GM12891 (cell line): ENCODE measurements around the gene MEF2C.

ENCODE experiments used
- PAX5 ChIP-seq: IDR thresholded peaks from 2 replicates; pipeline ENCODE4 v1.6.1; 2011; ENCODE audit warnings: low read length, moderate library complexity, mild to moderate bottlenecking; ENCODE audit not compliant: insufficient read depth, severe bottlenecking
- POLR2A ChIP-seq: IDR thresholded peaks from 2 replicates; pipeline ENCODE4 v1.6.1; 2011; ENCODE audit warnings: low read depth, low read length, control low read depth
- POLR2AphosphoS5 ChIP-seq: IDR thresholded peaks from 2 replicates; pipeline ENCODE4 v1.6.1; 2011; ENCODE audit warnings: low read depth, low read length, control low read depth
- SPI1 ChIP-seq: IDR thresholded peaks from 2 replicates; pipeline ENCODE4 v1.6.1; 2011; ENCODE audit warnings: low read depth, low read length, control low read depth
- TAF1 ChIP-seq: IDR thresholded peaks from 2 replicates; pipeline ENCODE4 v1.6.1; 2011; ENCODE audit warnings: low read depth, low read length, control low read depth

DNA sequence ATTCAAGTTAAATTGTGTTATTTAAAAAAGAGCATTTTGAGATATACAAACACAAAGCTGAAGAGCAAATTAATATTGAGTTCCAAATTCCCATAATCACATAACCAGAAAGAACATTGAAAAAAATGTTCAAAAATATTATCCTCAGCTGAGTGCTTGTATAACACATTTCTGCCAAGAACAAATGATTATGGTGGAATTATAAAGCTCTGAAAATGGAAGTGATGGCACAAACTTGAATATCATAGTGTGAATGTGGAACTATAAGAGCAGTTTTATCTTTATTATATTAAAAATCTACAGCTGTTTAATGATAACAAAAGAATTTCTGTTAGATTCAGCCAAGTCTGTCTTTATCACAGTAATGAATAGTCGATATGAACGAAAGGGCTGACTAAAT lies 117.8 kb downstream of the MEF2C start:
- TF ChIP-seq TAF1 (no peak), SPI1 (no peak), POLR2AphosphoS5 (no peak), POLR2A (no peak), PAX5 (no peak)
